Neural cell (in vitro differentiated cells): ENCODE results near the gene VPS72. TPM values are rescaled to one million over a fixed set of nuclear protein-coding genes. Genes with fewer than 3 reads are reported as not detected.

ENCODE experiments used
- H2AFZ ChIP-seq: fragments of 200-600, 300-800 bp; sonication (generic), shearing (Covaris generic); 2 replicates; pipeline ENCODE4 v1.6.0; 2014; ENCODE audit warnings: low read depth, mild to moderate bottlenecking, antibody characterized with exemption, low read length, moderate library complexity
- H3F3A ChIP-seq: fragments of 200-600 bp; shearing (Covaris generic); 2 replicates; pipeline ENCODE4 v1.6.1; 2016; ENCODE audit warnings: mild to moderate bottlenecking, moderate library complexity, mixed read lengths, antibody characterized with exemption, low read length; ENCODE audit not compliant: insufficient read depth, poor library complexity, severe bottlenecking
- H3K27ac ChIP-seq: fragments of 200-600, 300-800 bp; sonication (generic), shearing (Covaris generic); 2 replicates; pipeline ENCODE4 v1.5.1; 2014; ENCODE audit warnings: mild to moderate bottlenecking, low read length, moderate library complexity
- H3K27me3 ChIP-seq: fragments of 300-800, 200-600 bp; sonication (generic), shearing (Covaris generic); 2 replicates; pipeline ENCODE4 v1.6.0; 2014; ENCODE audit warnings: mild to moderate bottlenecking, low read depth, low read length, moderate library complexity; ENCODE audit not compliant: insufficient read depth
- H3K36me3 ChIP-seq: fragments of 300-800, 200-600 bp; sonication (generic), shearing (Covaris generic); 2 replicates; pipeline ENCODE4 v1.5.1; 2014; ENCODE audit warnings: mild to moderate bottlenecking, antibody characterized with exemption, low read length, moderate library complexity; ENCODE audit not compliant: insufficient read depth
- H3K4me2 ChIP-seq: fragments of 300-800, 200-600 bp; sonication (generic), shearing (Covaris generic); 2 replicates; pipeline ENCODE4 v1.6.0; 2014; ENCODE audit warnings: mild to moderate bottlenecking, low read length
- H3K4me3 ChIP-seq: fragments of 300-800, 200-600 bp; sonication (generic), shearing (Covaris generic); 2 replicates; pipeline ENCODE4 v1.5.1; 2014; ENCODE audit warnings: mild to moderate bottlenecking, low read length, moderate library complexity
- H3K79me2 ChIP-seq: fragments of 200-600 bp; shearing (Covaris generic); replicated peaks from 2 replicates; pipeline ENCODE4 v1.6.0; 2014; ENCODE audit warnings: mild to moderate bottlenecking, low read length, moderate library complexity; ENCODE audit not compliant: insufficient read depth
- H3K9ac ChIP-seq: fragments of 300-800, 200-600 bp; sonication (generic), shearing (Covaris generic); 2 replicates; pipeline ENCODE4 v1.6.1; 2016; ENCODE audit warnings: mild to moderate bottlenecking, low read length, mixed read lengths
- H3K9me2 ChIP-seq: fragments of 200-600 bp; shearing (Covaris generic); 2 replicates; pipeline ENCODE4 v1.6.1; 2016; ENCODE audit warnings: mild to moderate bottlenecking, low read length, mixed read lengths; ENCODE audit not compliant: insufficient read depth
- H3K9me3 ChIP-seq: fragments of 200-600, 300-800 bp; sonication (generic), shearing (Covaris generic); 2 replicates; pipeline ENCODE4 v1.6.1; 2016; ENCODE audit warnings: mild to moderate bottlenecking, mixed run types, low read length, moderate library complexity, mixed read lengths
- H4K20me1 ChIP-seq: fragments of 200-600 bp; shearing (Covaris generic); 2 replicates; pipeline ENCODE4 v1.6.1; 2016; ENCODE audit warnings: mild to moderate bottlenecking, mixed run types; ENCODE audit not compliant: insufficient read depth
- EP300 ChIP-seq: fragments of 450-650 bp; conservative IDR thresholded peaks from 2 replicates; pipeline ENCODE4 v1.6.1; 2014; ENCODE audit warnings: antibody characterized with exemption, mild to moderate bottlenecking, moderate library complexity; ENCODE audit not compliant: poor library complexity, severe bottlenecking
- EZH2 ChIP-seq: fragments of 200-600, 300-800 bp; shearing (Covaris generic), sonication (generic); IDR thresholded peaks from 2 replicates; pipeline ENCODE4 v1.6.1; 2014; ENCODE audit warnings: antibody characterized with exemption, low read length, borderline replicate concordance, mild to moderate bottlenecking; ENCODE audit not compliant: insufficient read depth, poor library complexity, severe bottlenecking
- MXI1 ChIP-seq: fragments of 450-650 bp; conservative IDR thresholded peaks from 2 replicates; pipeline ENCODE4 v1.6.1; 2014; ENCODE audit warnings: antibody characterized with exemption, mild to moderate bottlenecking; ENCODE audit not compliant: poor library complexity, severe bottlenecking
- POLR2AphosphoS5 ChIP-seq: IDR thresholded peaks from 2 replicates; pipeline ENCODE4 v1.6.1; 2012
- RAD21 ChIP-seq: fragments of 450-650 bp; conservative IDR thresholded peaks from 2 replicates; pipeline ENCODE4 v1.6.1; 2014; ENCODE audit warnings: antibody characterized with exemption, mild to moderate bottlenecking, moderate library complexity
- REST ChIP-seq: IDR thresholded peaks from 2 replicates; pipeline ENCODE4 v1.6.1; 2012; ENCODE audit warnings: borderline replicate concordance
- SMC3 ChIP-seq: fragments of 450-650 bp; conservative IDR thresholded peaks from 2 replicates; pipeline ENCODE4 v1.6.1; 2014; ENCODE audit warnings: antibody characterized with exemption, mild to moderate bottlenecking, moderate library complexity; ENCODE audit not compliant: poor library complexity
- TAF1 ChIP-seq: IDR thresholded peaks from 2 replicates; pipeline ENCODE4 v1.6.1; 2012; ENCODE audit warnings: low read depth
- polyA plus RNA-seq: library from polyadenylated mRNA; depleted of rRNA; stranded (reverse); fragments of >200 nt; gene quantifications from 2 replicates; pipeline ENCODE4 v1.2.3, GENCODE V29; 2014
- TF ChIP-seq, protein P1 (sequence below): fragments of 450-650 bp; IDR thresholded peaks from 2 replicates; pipeline ENCODE4 v1.5.1; 2014; ENCODE audit warnings: antibody characterized with exemption, mild to moderate bottlenecking, moderate library complexity; ENCODE audit not compliant: poor library complexity, severe bottlenecking

Gene VPS72
- polyA plus RNA-seq, 1 donor from 2014 or later = 232 TPM

GRCh38 chr1:151158326-151158725, 31.7 kb downstream of the VPS72 start:
- H3K36me3 ChIP-seq = peaks cover 7% of the 10 kb centered on the region
- no peak overlapping the region for H3K27ac ChIP-seq
- H4K20me1 ChIP-seq = no peaks in the 10 kb centered on the region
- TF ChIP-seq MXI1 (no peak), EZH2 (no peak), REST (no peak), SMC3 (no peak), RAD21 (no peak), EP300 (no peak), POLR2AphosphoS5 (no peak), TAF1 (no peak)
- TF ChIP-seq, protein P1, sequence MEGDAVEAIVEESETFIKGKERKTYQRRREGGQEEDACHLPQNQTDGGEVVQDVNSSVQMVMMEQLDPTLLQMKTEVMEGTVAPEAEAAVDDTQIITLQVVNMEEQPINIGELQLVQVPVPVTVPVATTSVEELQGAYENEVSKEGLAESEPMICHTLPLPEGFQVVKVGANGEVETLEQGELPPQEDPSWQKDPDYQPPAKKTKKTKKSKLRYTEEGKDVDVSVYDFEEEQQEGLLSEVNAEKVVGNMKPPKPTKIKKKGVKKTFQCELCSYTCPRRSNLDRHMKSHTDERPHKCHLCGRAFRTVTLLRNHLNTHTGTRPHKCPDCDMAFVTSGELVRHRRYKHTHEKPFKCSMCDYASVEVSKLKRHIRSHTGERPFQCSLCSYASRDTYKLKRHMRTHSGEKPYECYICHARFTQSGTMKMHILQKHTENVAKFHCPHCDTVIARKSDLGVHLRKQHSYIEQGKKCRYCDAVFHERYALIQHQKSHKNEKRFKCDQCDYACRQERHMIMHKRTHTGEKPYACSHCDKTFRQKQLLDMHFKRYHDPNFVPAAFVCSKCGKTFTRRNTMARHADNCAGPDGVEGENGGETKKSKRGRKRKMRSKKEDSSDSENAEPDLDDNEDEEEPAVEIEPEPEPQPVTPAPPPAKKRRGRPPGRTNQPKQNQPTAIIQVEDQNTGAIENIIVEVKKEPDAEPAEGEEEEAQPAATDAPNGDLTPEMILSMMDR = no peak
- H2AFZ ChIP-seq = no peak overlapping the region
- no peaks in the 10 kb centered on the region for H3K9me2 ChIP-seq
- no peaks in the 10 kb centered on the region for H3K9me3 ChIP-seq
- no peaks in the 10 kb centered on the region for H3K79me2 ChIP-seq
- no peaks in the 10 kb centered on the region for H3F3A ChIP-seq
- no peaks in the 10 kb centered on the region for H3K27me3 ChIP-seq
- H3K9ac ChIP-seq = no peak overlapping the region
- H3K4me3 ChIP-seq = no peak overlapping the region
- H3K4me2 ChIP-seq = no peak overlapping the region

DNA sequence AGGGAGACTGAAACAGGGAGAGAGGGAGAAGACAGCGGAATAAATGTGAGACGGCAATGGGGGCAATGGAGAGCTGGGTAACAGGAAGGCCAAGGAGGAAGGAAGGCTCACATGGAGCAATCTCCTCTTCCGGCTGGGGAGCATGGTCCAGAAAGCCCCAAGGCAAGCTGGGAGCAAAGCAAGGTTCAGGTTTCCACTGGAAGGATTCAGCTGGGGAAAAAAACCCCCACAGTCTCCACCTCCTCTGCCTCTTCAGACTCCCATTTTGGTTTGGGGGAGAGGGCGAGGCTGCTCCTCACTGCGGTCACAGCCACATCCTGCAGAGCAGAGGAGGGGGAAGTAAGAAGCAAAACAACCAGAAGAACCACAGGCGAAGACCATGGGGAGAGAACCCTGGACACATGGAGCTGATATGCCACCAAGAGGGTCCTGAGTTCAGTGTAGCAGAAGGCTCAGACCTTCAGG, 32.9 kb downstream of the VPS72 start:
- Histone ChIP-seq H3K27ac (no peak overlapping the region), H2AFZ (no peak overlapping the region)

More for the DNA sequence above, 32.9 kb downstream of the VPS72 start:
- Histone ChIP-seq H3K36me3 (peaks cover 7% of the 10 kb centered on the region), H3K9ac (no peak overlapping the region), H4K20me1 (no peaks in the 10 kb centered on the region), H3K27me3 (no peaks in the 10 kb centered on the region), H3K4me3 (no peak overlapping the region), H3K79me2 (no peaks in the 10 kb centered on the region), H3K9me3 (no peaks in the 10 kb centered on the region), H3K9me2 (no peaks in the 10 kb centered on the region), H3K4me2 (no peak overlapping the region), H3F3A (no peaks in the 10 kb centered on the region)
- TF ChIP-seq RAD21 = no peak
- TF ChIP-seq SMC3 = no peak
- TF ChIP-seq MXI1 = no peak
- TF ChIP-seq TAF1 = no peak
- TF ChIP-seq, protein P1 = no peak
- TF ChIP-seq EP300 = no peak
- TF ChIP-seq REST = no peak
- no peak for TF ChIP-seq EZH2
- TF ChIP-seq POLR2AphosphoS5 = no peak
